ENCODE data around the gene ECSCR.
A peak's percentile ranks its signal among the peaks of the same experiment; 100 is the strongest.

The ECSCR gene

DNA sequence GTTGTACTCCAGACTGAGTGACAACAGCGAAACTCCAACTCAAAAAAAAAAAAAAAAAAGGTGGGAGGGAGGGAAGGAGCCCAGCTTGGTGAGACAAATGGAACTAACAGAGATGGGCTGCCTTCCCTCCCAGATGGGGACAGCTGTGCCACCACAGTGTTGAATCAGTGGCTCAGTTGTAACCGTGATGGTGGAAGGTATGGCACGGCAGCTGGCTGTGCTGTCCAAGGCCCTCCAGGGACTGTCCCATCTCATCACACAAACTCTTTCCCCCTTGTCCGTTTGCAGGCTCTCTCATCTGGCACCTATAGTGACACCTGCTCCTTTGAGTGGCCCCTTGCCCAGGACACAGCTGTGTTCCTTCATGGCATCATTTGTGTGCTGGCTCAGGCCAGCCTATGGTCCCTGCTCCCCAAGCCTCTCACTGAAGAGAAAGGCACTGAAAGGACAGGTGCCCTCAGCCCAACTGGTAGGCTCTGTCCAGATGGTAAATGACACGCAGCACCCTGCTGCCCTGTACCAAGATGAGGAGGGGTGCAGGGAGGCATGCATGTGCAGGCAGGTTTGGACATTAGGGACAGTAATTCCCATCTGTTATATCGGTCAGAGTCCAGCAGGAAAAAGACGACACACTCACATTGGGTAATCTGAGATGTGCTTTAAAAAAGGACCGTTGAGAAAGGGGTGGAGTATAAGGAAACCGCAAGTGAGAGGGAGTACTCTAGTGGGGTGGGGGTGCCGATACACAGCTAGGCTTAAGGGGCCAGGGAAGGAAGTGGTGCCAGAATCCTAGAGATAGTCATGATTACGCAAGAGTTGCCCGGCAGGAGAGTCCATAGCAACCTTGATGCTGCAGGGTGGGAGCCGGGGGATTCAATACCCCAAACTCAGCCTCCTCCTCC, 12.6 kb upstream of the ECSCR start:
- DNase-seq (ENCODE audit: low read depth in 2 of 2), result peak; percentile 70 to 72

GRCh38 chr5:139473565-139473964, 11.0 kb upstream of the ECSCR start:
- no peak for DNase-seq (ENCODE audit: low read depth in 2 of 2)

DNA sequence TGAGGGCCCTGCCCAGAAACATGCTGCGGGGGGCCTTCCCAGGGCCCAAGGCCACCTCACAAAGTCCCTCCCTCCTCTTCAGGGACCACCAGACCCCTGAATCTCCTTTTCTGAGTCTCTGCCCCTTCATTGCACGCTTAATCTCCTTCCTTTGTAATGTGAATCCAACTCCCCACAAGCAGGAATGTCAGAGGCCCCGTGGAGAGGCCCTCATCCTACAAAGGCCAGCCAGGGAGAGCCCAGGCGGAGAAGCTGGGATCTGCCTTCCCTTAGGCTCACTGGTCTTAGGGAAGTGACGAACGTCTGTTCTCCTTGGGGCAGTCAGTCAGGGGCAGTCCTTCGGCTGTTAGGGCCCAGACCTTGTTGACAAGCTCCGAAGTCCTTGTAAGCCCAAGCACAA, 10.6 kb upstream of the ECSCR start:
- DNase-seq (ENCODE audit: low read depth in 2 of 2), result no peak

GRCh38 chr5:139472386-139473030, 10.0 kb upstream of the ECSCR start:
- no peak for DNase-seq (ENCODE audit: low read depth in 2 of 2)

DNA sequence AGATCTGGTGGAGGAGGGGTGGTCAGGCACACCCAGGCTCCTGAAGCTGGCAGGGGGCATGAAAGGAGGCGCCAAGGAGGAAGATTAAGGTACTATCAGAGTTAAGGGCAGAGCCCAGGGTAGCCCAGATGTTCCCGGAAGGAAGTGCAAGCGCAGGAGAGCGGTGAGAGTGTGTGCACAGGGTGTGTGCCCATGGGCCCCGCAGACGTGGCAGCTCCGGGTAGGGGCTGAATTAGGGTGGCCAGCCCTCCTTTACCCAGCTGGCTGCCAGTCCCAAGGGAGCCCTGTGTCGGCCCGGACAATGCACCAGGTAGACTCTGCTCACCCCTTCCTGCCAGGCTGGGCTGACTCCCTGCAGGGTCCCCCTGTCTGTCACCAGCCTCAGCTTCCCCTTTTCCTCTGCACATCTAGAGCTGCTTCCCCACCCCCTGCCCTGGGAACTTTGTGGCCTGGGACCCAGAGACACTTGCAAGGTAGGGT, 8.3 kb upstream of the ECSCR start, which contains the start of gene SMIM33:
TSS of gene SMIM33 (plus strand) at position 184 of the 480 bp plus-strand sequence. CDS start at position 302, 118 bp downstream.
- no peak for DNase-seq (ENCODE audit: low read depth in 2 of 2)

DNA sequence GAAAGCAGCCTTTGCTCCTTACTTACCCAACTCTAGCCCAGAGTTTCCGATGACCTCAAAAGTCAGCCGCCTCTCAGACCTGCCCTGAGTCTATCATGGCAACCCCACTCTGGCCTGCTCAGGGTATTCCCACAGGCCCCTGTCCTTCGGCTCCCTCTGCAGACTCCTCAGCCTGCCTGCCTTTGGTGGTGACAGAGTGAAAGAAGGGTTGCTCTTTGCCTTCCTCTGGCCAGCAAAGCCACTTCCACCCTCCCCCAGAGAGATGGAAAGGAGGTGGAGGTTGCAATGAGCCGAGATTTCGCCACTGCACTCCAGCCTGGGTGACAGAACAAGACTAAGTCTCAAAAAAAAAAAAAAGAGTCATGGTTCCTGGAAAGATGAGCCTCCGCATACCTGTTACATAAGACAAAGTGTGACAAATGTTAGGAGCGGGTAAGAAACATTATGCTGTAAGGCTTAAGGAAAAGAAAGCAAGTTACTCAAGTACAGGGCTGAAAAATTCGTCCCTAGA, 5.9 kb upstream of the ECSCR start:
- DNase-seq (ENCODE audit: low read depth in 2 of 2), result no peak

GRCh38 chr5:139461698-139462097, 845 bp downstream of the ECSCR start:
- no peak for DNase-seq (ENCODE audit: low read depth in 2 of 2)

DNA sequence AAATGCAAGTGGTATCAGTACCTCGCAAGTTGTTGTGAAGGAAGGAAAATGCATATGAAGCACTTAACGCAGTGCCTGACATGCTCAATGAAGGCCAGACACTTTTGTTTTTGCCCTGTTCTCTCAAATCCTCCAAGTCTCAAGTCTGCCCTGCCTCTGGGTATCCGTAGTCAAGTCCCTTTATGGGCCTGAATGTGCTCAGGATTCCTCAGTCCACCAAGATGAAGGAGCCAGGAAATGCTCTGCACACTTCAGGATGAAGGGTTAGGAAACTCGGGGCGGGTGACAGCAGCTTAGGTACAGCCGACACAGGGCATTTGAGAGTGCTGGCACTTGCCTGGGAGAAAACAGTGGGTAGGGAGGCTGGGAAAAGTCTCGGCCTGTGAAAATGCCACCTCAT, 1.4 kb downstream of the ECSCR start:
- DNase-seq (ENCODE audit: low read depth in 2 of 2), result no peak

DNA sequence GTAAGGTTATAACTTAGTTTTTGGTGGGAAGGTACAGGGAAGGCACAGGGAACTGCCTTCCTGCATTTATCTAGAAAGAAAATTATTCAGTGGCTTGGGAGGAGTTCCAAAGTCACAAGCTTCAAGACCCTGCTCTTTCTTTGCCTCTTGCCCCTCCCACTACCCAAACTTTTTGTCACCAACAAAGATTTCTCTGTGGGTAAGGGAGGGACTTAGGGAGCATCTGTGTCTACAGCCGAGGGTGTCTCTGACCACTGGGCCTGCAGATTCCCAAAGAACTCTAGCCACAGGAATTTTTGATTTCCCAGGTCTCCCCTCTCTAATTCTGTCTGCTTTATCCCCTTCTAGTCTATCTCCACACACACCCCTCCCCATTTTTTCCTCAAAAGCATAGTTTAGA, 2.1 kb downstream of the ECSCR start:
- DNase-seq (ENCODE audit: low read depth in 2 of 2), result no peak

DNA sequence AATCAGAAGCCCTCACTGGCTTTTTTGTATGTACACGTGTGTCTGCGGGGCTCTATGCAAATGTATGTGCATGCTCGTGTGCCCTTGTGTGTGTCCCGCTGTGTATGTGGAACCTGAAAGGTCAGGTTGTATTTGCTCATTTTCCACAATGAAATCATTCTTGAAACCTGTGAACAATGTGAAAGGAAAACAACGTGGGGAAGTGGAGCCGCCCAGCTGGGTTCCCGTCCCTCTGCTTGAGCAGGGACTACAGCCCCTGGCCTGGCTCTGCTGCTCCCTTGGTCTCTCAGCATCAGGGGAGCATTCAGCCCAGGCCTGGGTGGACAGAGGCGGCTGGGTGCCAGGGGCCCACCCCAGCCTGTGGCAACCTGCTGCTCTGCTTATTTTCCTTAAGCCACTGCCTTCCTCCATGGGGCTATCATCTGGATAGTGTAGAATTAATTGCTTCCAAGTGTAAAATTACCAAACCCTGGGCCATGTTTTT, 3.0 kb downstream of the ECSCR start:
- no peak for DNase-seq (ENCODE audit: low read depth in 2 of 2)

- DNase-seq (ENCODE audit: low read depth in 2 of 2), result no peak
These were observed 3.7 kb downstream of the ECSCR start for GRCh38 chr5:139458580-139459407.

DNA sequence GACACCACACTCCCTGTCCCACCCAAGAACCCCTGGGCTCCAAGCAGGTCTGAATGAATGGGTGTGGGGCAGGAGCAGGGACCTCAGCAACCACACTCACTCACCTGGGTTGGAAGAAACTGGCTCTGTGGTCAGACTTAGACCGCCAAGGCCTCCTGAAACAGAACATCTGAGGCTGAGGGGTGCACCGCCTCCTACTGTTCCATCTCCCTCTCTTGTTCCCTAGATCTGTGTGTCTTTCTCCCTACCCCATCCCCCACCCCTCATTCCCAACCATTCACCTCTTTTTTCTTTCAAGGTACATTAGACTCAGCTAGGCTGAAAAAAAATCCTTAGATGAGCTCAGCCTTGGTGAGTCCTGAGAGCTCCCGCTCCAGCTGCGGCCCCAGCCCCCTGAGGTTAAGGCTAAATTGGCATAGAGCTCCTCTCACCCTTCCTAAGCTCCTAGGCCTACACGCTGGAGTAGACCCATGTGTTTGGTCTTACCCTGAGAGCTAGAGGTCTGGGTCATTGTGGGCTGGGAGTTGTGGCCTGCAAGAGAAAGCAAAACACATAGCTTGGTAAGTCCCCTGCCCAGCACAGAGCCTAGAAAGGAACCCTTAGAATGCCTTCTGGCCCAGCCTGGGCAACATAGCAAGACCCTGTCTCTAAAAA, 4.8 kb downstream of the ECSCR start:
- DNase-seq (ENCODE audit: low read depth in 2 of 2), result no peak

GRCh38 chr5:139457241-139457640, 5.3 kb downstream of the ECSCR start:
- DNase-seq (ENCODE audit: low read depth in 2 of 2), result no peak

DNA sequence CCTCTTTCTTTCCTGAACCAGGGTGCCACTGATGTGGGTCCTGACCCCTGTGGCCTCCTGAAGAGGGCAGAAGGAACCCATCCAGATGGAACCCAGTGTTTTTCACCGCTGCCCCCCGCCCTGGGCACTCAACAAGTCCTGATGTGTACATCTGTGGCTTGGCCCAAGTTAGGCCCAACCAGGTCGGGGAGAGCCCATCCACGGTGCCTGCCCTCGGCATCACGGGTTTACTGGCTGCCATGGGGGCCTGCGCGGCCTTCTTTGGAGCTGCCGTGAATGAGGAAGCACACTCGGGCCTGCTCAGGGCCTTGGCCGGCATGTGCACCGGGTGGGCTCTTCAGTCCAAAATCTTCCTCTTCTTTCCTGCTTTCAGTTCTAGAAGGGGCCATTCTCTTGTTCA, 5.8 kb downstream of the ECSCR start:
- DNase-seq (ENCODE audit: low read depth in 2 of 2), result no peak

DNA sequence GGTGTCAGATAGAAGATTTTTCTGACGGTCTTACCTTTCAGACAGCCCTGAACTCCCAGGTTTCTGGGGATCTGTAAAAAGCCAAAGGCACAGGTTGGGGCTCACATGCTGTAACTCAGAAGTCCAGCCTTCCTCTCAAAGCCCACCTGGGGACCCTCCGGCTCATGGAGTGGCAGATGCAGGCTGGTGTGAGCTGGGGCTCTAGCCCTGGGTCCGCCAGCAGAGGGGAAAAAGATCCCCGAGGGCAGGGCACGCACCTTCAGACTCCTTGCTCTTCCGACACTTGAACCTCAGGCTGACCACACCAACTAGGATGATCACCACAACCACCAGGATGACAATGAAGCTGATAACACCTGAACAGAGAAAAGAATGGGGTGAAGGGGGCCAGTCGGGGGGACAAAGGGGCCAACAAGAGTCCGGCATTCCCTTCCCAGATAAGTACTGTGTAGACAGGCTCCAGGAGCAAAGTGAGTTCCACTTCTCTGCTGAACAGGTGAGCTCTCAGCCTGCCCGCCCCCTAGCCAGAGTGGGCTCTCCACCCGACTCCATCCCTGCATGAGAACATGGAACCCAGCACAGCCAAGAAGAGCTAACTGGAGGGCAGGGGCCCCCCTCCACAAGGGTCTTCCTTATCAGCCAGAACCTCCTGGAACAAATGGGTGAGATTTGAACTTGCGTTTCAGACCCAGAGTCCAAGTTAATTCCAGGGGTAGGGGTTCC, 7.8 kb downstream of the ECSCR start:
- DNase-seq (ENCODE audit: low read depth in 2 of 2), result no peak

- DNase-seq (ENCODE audit: low read depth in 2 of 2), result no peak
These were observed 8.6 kb downstream of the ECSCR start for GRCh38 chr5:139453683-139454567.

GRCh38 chr5:139451878-139452660, 10.5 kb downstream of the ECSCR start:
- no peak for DNase-seq (ENCODE audit: low read depth in 2 of 2)

DNA sequence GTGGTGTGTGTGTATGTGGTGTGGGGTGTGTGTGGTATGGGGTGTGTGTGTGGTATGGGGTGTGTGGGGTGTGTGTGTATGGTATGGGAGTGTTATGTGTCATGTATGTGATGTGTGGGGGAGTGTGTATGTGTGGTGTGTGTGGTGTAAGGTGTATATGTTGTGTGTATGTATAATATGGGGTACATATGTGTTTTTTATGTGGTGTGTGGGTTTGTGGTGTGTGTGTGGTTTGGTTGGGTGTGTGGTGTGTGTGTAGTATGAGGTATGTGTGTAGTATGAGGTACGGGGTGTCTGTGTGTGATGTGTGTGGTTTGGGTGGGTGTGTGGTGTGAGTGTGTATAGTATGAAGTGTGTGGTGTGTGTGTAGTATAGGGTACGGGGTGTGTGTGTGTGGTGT, 11.4 kb downstream of the ECSCR start:
- DNase-seq (ENCODE audit: low read depth in 2 of 2), result no peak

Measured in fibroblast of skin of left quadriceps (primary cell).